Ammon's horn (tissue), 1 donor: ENCODE results near the gene DYNLT2B.
A peak's percentile ranks its signal among the peaks of the same experiment; 100 is the strongest.
"Not testable (repeated sequence)": the region's sequence is repeated elsewhere in the genome, so short reads cannot be mapped to it uniquely, and the experiment has no call there.

ENCODE experiments used
- DNase-seq: peaks from one replicate; pipeline ENCODE4 v3.0.0-alpha.2; 2016; ENCODE audit warnings: low spot score

DYNLT2B gene

GRCh38 chr3:196317687-196318467, at the start of gene DYNLT2B:
Gene DYNLT2B (minus strand): TSS chr3:196318240. CDS start chr3:196318152, 88 bp downstream.
- DNase-seq, result peak; percentile 93

- no peak for DNase-seq
Observed at GRCh38 chr3:196365736-196366135, 47.7 kb upstream of the DYNLT2B start.

GRCh38 chr3:196360586-196360985, 42.5 kb upstream of the DYNLT2B start:
- DNase-seq, result no peak

- not testable (repeated sequence) for DNase-seq
Observed at GRCh38 chr3:196358540-196358939, 40.5 kb upstream of the DYNLT2B start.

GRCh38 chr3:196357905-196358304, 39.9 kb upstream of the DYNLT2B start:
- DNase-seq, result no peak

DNA sequence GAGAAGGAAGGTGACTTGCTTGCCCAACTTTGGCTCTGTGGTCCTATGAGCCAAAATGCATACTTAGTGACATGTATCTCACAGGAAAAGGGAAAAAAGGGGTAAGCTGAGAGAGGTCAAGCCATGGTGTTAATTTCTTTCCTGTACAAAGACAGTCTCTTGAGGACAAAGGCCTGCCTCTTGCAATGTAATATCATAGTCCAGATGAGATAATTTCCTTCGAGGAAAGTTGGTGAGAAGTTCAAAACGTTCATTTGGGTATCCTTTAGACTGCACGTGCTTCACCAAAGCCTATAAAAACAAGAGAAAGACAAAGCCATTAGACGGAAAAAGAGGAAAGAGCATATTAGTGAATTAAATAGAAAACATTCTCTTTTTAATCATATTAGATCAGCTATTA, 38.5 kb upstream of the DYNLT2B start:
- DNase-seq, result no peak

GRCh38 chr3:196355668-196356067, 37.6 kb upstream of the DYNLT2B start:
- no peak for DNase-seq

DNA sequence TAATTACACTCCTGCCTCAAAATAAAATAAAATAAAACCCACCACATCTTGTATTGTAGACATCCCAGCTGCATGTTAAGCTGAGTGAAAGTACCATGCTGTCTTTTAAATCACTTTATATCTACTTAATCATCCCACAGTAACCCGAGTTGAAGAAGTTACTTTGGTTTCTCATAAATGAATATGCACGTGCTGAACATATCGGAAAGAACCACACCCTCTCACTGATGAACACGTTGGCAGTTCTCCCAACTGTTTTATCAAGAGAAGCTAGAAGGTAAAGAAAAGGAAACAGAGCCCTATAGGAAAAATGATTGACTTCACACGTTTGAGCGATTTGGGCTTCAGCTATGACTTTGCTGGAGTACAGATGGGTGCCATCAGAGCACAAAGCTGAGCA, 36.1 kb upstream of the DYNLT2B start:
- no peak for DNase-seq

DNA sequence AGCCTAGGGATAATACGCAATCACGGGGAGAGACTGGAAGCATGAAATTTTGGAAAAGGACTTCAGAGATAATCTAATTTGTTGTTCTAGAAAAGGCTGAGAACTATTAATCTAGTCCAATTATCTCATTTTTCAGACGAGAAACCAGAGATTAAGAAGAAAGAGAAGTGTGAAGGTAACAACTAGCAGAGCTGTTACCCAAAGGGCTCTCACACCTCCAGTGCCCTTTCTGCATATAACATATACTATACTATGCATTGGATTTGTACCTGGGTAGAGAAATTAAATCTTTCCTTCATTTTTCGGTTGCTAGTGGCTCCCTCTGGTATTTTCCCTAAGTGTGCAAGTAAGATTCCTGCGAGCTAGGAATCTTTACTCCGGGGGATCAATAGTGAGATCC, 33.5 kb upstream of the DYNLT2B start:
- DNase-seq, result no peak

- no peak for DNase-seq
Observed at GRCh38 chr3:196350067-196350466, 32.0 kb upstream of the DYNLT2B start.

DNA sequence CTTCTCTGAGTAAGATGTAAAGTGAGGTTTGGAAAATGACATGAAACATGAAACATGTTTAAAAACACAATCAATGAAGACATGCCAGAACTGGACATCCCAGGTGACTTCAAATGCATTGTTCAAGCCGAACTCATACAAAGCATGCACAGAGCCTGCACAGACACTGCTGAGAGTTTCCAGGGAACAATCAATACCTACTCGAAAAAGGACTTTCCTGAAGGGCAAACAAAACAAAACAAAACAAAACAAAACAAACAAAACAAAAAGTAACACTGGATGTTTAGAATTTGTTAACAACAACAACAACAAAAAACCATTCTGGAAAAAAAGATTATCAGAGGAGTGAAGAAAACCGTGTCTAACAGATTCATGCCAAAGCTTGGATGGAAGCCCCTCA, 30.7 kb upstream of the DYNLT2B start:
- no peak for DNase-seq

DNA sequence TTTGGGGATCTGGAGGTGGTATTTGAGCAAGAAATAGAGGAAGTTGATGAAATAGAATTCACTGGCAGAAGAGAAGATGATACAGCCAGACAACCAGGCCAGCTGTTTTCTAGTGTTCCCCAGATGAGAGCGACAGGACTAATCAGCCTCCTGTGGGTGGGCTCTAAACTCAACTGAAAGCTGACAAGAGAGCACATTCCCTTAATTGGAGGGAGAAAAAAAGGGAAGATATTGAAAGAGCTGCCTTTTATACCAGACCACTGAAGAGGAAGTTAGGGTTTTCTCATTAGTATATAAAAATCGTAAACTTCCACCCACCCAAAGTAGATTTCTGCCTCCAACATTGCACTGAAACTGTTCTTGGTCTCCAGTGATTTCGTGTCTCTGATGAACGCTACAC, 26.6 kb upstream of the DYNLT2B start:
- DNase-seq, result no peak

DNA sequence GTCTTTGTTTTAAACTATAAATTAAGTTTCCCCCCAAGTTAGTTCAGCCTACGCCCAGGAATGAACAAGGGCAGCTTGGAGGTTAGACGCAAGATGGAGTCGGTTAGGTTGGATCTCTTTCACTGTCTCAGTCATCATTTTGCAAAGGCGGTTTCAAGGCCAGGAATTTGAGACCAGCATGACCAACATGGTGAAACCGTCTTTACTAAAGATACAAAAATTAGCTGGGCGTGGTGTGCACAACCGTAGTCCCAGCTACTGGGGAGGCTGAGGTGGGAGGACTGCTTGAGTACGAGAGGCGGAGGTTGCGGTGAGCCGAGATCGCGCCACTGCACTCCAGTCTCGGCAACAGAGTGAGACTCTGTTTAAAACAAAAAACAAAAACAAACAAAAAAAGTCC, 25.9 kb upstream of the DYNLT2B start:
- DNase-seq, result not testable (repeated sequence)

DNA sequence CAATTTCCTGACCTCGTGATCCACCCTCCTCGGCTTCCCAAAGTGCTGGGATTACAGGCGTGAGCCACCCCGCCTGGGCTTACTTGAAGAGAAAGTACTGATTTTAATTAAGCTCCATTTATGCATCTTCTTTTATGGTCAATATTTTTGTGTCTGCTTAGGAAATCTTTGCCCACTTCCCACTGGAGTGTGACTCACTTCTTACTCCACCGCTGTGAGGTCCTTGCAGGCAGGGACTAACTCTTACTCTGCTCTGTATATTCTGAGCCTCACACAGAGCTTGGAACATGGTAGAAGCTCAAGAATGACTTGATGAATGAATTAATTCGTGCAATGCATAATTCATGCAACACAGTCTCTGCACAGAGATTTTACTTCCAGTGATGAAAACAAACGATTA, 23.1 kb upstream of the DYNLT2B start:
- no peak for DNase-seq

DNA sequence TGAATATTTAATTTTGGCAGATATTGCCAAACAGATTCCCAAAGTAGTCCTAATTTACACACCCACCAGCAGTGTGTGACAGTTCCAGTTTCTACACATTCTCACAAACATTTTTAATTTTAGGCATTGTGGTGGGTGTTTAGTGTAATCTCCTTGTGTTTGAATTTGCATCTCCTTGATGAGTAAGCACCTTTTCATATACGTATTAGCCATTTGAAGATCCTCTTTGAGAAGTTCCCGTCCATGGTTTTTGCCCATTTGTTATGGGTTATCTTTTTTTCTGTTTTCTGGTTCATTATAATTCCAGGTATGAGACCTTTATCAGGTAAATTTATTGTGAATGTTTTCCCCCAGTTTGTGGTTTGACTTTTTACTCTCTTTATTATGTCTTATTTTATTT, 22.4 kb upstream of the DYNLT2B start:
- no peak for DNase-seq

- no peak for DNase-seq
Observed at GRCh38 chr3:196339493-196340254, 21.6 kb upstream of the DYNLT2B start.

- no peak for DNase-seq
Observed at GRCh38 chr3:196339044-196339443, 21.0 kb upstream of the DYNLT2B start.

- DNase-seq, result no peak
Observed at GRCh38 chr3:196336319-196337145, 18.5 kb upstream of the DYNLT2B start.

GRCh38 chr3:196335503-196335948, 17.5 kb upstream of the DYNLT2B start:
- DNase-seq, result no peak

GRCh38 chr3:196334982-196335381, 16.9 kb upstream of the DYNLT2B start:
- no peak for DNase-seq

DNA sequence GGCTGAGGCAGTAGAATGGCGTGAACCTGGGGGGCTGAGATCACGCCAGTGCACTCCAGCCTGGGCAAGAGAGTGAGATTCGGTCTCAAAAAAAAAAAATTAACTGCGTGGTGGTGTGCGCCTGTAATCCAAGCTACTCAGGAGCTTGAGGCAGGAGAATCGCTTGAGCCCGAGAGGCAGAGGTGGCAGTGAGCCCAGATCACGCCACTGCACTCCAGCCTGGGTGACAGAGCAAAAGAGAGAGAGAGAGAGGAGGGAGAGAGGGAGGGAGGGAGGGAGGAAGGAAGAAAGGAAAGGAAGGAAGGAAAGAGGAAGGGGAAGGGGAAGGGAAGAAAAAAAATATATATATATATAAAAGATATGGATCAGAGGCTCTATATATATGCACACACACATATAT, 14.1 kb upstream of the DYNLT2B start:
- DNase-seq, result no peak

GRCh38 chr3:196327405-196327804, 9.4 kb upstream of the DYNLT2B start:
- DNase-seq, result no peak
